ENCODE measurements around the gene TMEM121. TPM values are rescaled to one million over a fixed set of nuclear protein-coding genes. Genes with fewer than 3 reads are reported as not detected.
"Not testable (repeated sequence)": the region's sequence is repeated elsewhere in the genome, so short reads cannot be mapped to it uniquely, and the experiment has no call there.

Gene TMEM121
- total and polyA plus RNA-seq, 8 donors, result 0.93 to 8.2 (median 2.0) TPM; not detected in 1

DNA sequence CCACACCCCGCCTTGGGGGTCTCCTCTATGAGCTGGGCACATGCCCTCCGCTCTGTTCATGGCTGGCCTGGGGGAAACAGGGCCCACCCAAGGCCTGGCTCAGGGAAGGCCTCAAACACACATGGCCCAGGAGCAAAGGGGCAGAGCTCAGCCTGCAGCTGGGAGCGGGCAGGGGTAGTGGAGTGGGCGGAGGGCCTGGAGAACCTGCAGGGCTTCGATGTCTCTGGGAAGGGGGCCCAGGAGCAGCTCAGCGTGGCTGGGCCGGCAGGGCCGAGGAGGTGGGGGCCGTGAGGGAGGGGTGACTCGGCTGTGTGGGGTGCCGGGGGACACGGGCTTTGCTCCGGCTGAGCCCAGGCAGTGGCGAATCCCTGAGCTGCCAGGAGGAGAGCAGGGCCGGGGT lies 47.5 kb downstream of the TMEM121 start:
- H3K4me3 ChIP-seq; H3K36me3 ChIP-seq; H3K27me3 ChIP-seq; H3K27ac ChIP-seq; intact Hi-C loops (cut with DNase I; ENCODE audit: low total_unique reads); DNase-seq; H3K9me3 ChIP-seq; H3K4me1 ChIP-seq: not testable (repeated sequence)
- WGBS, 5 donors, result 68 to 89% (median 86%) methylated on average over 5 to 13 of the region's 15 CpGs

DNA sequence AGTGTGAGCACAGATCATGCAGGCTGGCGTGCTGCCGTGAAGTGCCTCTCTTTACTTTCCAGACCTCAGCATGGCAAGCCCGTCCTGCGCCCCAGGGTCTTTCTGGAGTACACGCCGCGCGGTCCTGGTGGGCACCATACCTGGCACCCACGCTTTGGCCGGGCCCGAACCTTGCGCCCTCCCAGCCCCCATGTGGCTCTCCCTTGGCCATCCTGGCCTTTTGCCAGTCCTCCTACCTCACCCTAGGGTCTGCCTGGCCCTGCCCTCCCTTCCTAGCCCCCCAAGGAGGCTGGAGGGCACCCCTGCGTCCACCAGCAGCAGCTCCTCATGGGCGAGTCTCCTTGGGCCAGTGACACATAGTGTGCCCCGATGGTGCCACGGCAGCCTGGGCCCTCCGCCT lies 48.0 kb downstream of the TMEM121 start:
- H3K9me3 ChIP-seq, result not testable (repeated sequence)

DNA sequence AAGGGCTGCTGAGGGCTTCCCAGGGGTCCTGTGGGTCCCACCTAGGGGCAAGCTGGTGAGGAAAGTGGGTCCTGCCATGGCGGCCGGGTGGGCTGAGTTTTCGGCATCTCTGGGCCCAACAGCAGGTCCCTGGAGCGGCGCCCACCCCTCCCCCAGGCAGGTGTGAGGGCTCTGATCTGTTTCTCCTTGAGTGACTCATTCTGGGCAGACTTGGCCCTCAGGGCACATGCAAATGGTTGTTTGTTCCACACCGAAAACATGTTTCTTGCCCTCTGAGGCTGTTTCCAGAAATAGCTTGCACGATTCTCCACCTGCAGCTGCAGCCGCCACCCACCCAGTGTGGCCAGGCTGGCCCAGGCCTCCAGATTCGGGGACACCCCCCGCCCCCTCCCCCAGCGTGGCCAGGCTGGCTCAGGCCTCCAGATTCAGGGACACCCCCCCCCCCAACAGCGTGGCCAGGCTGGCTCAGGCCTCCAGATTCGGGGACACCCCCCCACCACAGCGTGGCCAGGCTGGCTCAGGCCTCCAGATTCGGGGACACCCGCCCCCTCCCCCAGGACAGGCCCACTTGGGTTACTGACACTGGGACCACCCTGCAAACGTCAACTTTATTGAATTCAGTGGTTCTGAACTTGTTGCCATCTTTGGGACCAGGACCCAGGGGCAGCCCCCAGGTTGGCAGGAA lies 48.8 kb downstream of the TMEM121 start:
- DNase-seq; H3K36me3 ChIP-seq; H3K4me1 ChIP-seq; H3K27ac ChIP-seq; H3K27me3 ChIP-seq; H3K4me3 ChIP-seq; intact Hi-C loops (cut with DNase I; ENCODE audit: low total_unique reads); H3K9me3 ChIP-seq: not testable (repeated sequence)
- 57 to 88% (median 72%) methylated on average over 4 to 6 of the region's 17 CpGs; no CpG with 5 or more reads in 1 of the 5 donors for WGBS, 5 donors

More for the DNA sequence above, 48.0 kb downstream of the TMEM121 start:
- H3K27me3 ChIP-seq; H3K4me3 ChIP-seq; intact Hi-C loops (cut with DNase I; ENCODE audit: low total_unique reads); H3K36me3 ChIP-seq; H3K27ac ChIP-seq; H3K4me1 ChIP-seq; DNase-seq: not testable (repeated sequence)
- 64 to 100% (median 92%) methylated on average over 1 to 4 of the region's 17 CpGs; no CpG with 5 or more reads in 2 of the 5 donors for WGBS, 5 donors

DNA sequence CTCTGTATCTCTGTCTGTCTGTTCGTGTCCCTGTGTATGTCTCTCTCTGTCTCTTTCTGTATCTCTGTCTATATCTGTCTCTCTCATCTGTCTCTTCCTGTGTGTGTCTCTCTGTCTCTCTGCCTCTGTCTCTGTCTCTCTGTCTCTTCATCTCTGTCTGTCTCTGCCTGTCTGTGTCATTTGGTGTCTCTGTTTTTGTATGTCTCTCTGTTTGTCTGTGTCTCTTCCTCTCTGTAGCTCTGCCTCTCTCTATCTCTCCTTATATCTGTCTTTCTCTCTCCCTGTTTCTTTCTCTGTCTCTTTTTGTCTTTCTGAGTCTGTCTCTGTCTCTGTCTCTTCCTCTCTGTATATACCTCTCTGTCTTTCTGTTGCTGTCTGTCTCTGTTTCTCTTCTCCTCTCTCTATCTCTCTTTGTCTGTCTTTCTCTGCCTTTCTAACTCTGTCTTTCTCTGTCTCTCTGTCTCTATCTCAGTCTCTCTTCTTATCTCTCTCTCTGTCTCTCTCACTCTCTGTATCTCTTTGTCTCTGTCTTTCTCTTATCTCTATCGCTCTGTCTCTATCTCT lies 50.2 kb downstream of the TMEM121 start:
- no peak overlapping the region for H3K4me3 ChIP-seq
- TF ChIP-seq EP300 (IDR thresholded peaks at IDR 0.05) (no peak), POLR2AphosphoS5 (IDR thresholded peaks at IDR 0.05) (no peak), POLR2A (IDR thresholded peaks at IDR 0.05) (no peak)
- TF ChIP-seq, protein P1, sequence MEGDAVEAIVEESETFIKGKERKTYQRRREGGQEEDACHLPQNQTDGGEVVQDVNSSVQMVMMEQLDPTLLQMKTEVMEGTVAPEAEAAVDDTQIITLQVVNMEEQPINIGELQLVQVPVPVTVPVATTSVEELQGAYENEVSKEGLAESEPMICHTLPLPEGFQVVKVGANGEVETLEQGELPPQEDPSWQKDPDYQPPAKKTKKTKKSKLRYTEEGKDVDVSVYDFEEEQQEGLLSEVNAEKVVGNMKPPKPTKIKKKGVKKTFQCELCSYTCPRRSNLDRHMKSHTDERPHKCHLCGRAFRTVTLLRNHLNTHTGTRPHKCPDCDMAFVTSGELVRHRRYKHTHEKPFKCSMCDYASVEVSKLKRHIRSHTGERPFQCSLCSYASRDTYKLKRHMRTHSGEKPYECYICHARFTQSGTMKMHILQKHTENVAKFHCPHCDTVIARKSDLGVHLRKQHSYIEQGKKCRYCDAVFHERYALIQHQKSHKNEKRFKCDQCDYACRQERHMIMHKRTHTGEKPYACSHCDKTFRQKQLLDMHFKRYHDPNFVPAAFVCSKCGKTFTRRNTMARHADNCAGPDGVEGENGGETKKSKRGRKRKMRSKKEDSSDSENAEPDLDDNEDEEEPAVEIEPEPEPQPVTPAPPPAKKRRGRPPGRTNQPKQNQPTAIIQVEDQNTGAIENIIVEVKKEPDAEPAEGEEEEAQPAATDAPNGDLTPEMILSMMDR (IDR thresholded peaks at IDR 0.05), result no peak
- no peaks in the 10 kb centered on the region for H3K9me3 ChIP-seq
- H3K36me3 ChIP-seq, result no peaks in the 10 kb centered on the region
- intact Hi-C loops (cut with DNase I; ENCODE audit: low total_unique reads), result no loop called here
- DNase-seq, result no peak
- H3K27ac ChIP-seq, result peak overlapping the region in 1 of 5 donors; percentile 39
- no peaks in the 10 kb centered on the region for H3K4me1 ChIP-seq
- H3K27me3 ChIP-seq, result no peaks in the 10 kb centered on the region
- WGBS, 5 donors, result 81 to 91% (median 85%) methylated on average over 2 of the region's 2 CpGs

DNA sequence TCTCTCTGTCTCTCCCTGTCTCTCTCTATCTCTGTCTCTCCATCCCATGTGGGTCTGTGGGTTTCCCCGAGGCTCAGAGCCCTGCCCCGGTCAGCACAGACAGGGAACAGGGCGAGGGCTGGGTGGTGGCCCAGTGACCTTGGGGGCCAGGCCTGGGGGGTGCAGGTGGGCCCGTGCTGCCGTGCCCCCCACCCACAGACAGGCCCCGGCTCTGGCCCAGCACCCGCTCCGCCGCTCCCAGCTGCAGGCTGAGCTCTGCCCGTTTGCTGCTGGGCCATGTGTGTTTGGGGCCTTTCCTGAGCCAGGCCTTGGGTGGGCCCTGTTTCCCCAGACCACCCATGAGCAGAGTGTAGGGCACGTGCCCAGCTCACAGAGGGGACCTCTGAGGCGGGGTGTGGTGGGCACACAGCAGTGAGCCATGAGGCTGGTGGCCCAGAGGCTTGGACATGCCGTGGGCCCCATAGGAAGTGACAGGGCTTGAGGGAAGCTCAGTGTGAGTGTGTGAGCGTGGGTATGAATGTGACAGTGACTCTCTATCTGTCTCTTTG lies 51.0 kb downstream of the TMEM121 start:
- peak overlapping the region in 1 of 5 donors; percentile 39 for H3K27ac ChIP-seq
- no peak for DNase-seq

More for the DNA sequence above, 51.0 kb downstream of the TMEM121 start:
- no peaks in the 10 kb centered on the region for H3K27me3 ChIP-seq
- no peaks in the 10 kb centered on the region for H3K4me1 ChIP-seq
- TF ChIP-seq EP300 (IDR thresholded peaks at IDR 0.05) (no peak), POLR2A (IDR thresholded peaks at IDR 0.05) (no peak), POLR2AphosphoS5 (IDR thresholded peaks at IDR 0.05) (no peak)
- TF ChIP-seq, protein P1 (IDR thresholded peaks at IDR 0.05), result no peak
- 69 to 85% (median 76%) methylated on average over 10 to 14 of the region's 14 CpGs for WGBS, 5 donors
- H3K4me3 ChIP-seq, result no peak overlapping the region
- intact Hi-C loops (cut with DNase I; ENCODE audit: low total_unique reads), result no loop called here
- H3K9me3 ChIP-seq, result no peaks in the 10 kb centered on the region
- H3K36me3 ChIP-seq, result no peaks in the 10 kb centered on the region
